ENCODE results near the gene PGA5.

Gene PGA5

GRCh38 chr11:61270354-61271076, 29.5 kb downstream of the PGA5 start:
- DNase-seq, result peak; percentile 85

- DNase-seq, result no peak
Measured at GRCh38 chr11:61272731-61273130, 31.8 kb downstream of the PGA5 start.

- no peak for DNase-seq
Measured at GRCh38 chr11:61273178-61274078, 32.5 kb downstream of the PGA5 start.

- no peak for DNase-seq
Measured at GRCh38 chr11:61274084-61274483, 33.1 kb downstream of the PGA5 start.

- no peak for DNase-seq
Measured at GRCh38 chr11:61275191-61275590, 34.2 kb downstream of the PGA5 start.

GRCh38 chr11:61277186-61278000, 36.4 kb downstream of the PGA5 start:
- no peak for DNase-seq

GRCh38 chr11:61278001-61278470, 37.1 kb downstream of the PGA5 start:
- DNase-seq, result no peak

- no peak for DNase-seq
Measured at GRCh38 chr11:61279934-61280659, 39.1 kb downstream of the PGA5 start.

GRCh38 chr11:61280883-61281580, 40.1 kb downstream of the PGA5 start:
- DNase-seq, result no peak

GRCh38 chr11:61281581-61282250, 40.7 kb downstream of the PGA5 start:
- peak; percentile 54 for DNase-seq

- no peak for DNase-seq
Measured at GRCh38 chr11:61283613-61284012, 42.6 kb downstream of the PGA5 start.

GRCh38 chr11:61287338-61287977, 46.5 kb downstream of the PGA5 start:
- DNase-seq, result no peak

GRCh38 chr11:61290905-61291690, 50.1 kb downstream of the PGA5 start:
- DNase-seq, result no peak

GRCh38 chr11:61292356-61292755, 51.4 kb downstream of the PGA5 start:
- no peak for DNase-seq

GRCh38 chr11:61293867-61294716, 53.1 kb downstream of the PGA5 start:
- peak; percentile 39 for DNase-seq

- DNase-seq, result peak; percentile 83
Measured at GRCh38 chr11:61294717-61295595, 54.0 kb downstream of the PGA5 start, which contains the start of gene VWCE. Gene VWCE, minus strand, starts transcription at chr11:61295316. Its CDS starts 279 bp downstream, at chr11:61295037.

- DNase-seq, result no peak
Measured at GRCh38 chr11:61295596-61295926, 54.6 kb downstream of the PGA5 start.

- DNase-seq, result no peak
Measured at GRCh38 chr11:61297341-61297740, 56.4 kb downstream of the PGA5 start.

Data from activated CD4-positive, alpha-beta T cell treated with anti-CD3 and anti-CD28 coated beads, Interleukin-2, Interleukin-6, amounts not matched to agents 100 ng/mL and 50 ng/mL, durations not matched to agents 16 hours and 8 hours (primary cell).